GM12878 (cell line): Measurements from ENCODE around the gene SRC. TPM values are rescaled to one million over a fixed set of nuclear protein-coding genes. Genes with fewer than 3 reads are reported as not detected.

Experiments
- ATAC-seq: fragments of 200-7000 bp; cut with Tn5 transposase; 3 replicates; pipeline ENCODE4 v1.9.1; 2020; ENCODE audit warnings: mild to moderate bottlenecking, moderate library complexity
- Bru-seq: library from RNA; stranded (reverse); fragments of 400-500 nt; gene quantifications from one replicate; lab custom pipeline; 2021; lab: Mats Ljungman, UMichigan
- BruChase-seq, 2 experiments: library from RNA; stranded (reverse); fragments of 400-500 nt; gene quantifications; one replicate each; lab custom pipeline; 2021; lab: Mats Ljungman, UMichigan
- BruUV-seq: library from RNA; stranded (reverse); fragments of 400-500 nt; replicated peaks from 2 replicates; lab custom pipeline; 2021; lab: Mats Ljungman, UMichigan
- CTCF ChIA-PET: fragments of 300-600 bp; sonication (Branson Sonifier 250); formaldehyde crosslinking; extraction: SDS; loops from one replicate; lab custom pipeline; 2021; ENCODE audit warnings: inconsistent platforms; lab: Yijun Ruan, JAX
- POLR2A ChIA-PET: fragments of 350-600 bp; formaldehyde crosslinking; extraction: SDS; loops from one replicate; lab custom pipeline; 2021; ENCODE audit warnings: inconsistent platforms; lab: Charles Lee
- RAD21 ChIA-PET: fragments of 300-600 bp; sonication (Branson Sonifier 250); formaldehyde crosslinking; loops from one replicate; lab custom pipeline; 2023; ENCODE audit warnings: antibody characterized with exemption; ENCODE audit not compliant: unreplicated experiment; lab: Charles Lee
- SMC1A ChIA-PET: fragments of 300-600 bp; sonication (Branson Sonifier 250); formaldehyde crosslinking; loops from one replicate; lab custom pipeline; 2023; ENCODE audit not compliant: unreplicated experiment, uncharacterized antibody; lab: Charles Lee
- DNase-seq: peaks from one replicate; pipeline ENCODE4 v3.0.0-alpha.2; 2011; ENCODE audit warnings: low read depth, low spot score
- FAIRE-seq: peaks from 3 replicates; lab custom pipeline; 2011; peaks lifted over from hg19 to GRCh38; lab: Jason Lieb, UNC
- H2AFZ ChIP-seq: 2 replicates; pipeline ENCODE4 v1.6.0; 2011; ENCODE audit warnings: low read depth, low read length, control low read depth; ENCODE audit not compliant: control insufficient read depth
- H3K27ac ChIP-seq: 2 replicates; pipeline ENCODE4 v1.5.1; 2011; ENCODE audit warnings: control low read depth; ENCODE audit not compliant: control insufficient read depth, insufficient read depth
- H3K27me3 ChIP-seq, 2 experiments: replicated peaks in 1 of 2; 2 replicates each; pipeline versions ENCODE4 v1.6.0 to v1.6.1; 2011; ENCODE audit warnings: low read length in 1 of 2; ENCODE audit not compliant: control insufficient read depth in 2 of 2, insufficient read depth in 2 of 2
- H3K36me3 ChIP-seq, 2 experiments: 2 replicates each; pipeline ENCODE4 v1.5.1; 2011; ENCODE audit warnings: low read length in 1 of 2; ENCODE audit not compliant: control insufficient read depth in 2 of 2, insufficient read depth in 2 of 2
- H3K4me1 ChIP-seq: 2 replicates; pipeline ENCODE4 v1.6.1; 2011; ENCODE audit warnings: mild to moderate bottlenecking, low read length, moderate library complexity, mixed read lengths; ENCODE audit not compliant: control insufficient read depth, insufficient read depth
- H3K4me2 ChIP-seq: 2 replicates; pipeline ENCODE4 v1.6.0; 2011; ENCODE audit warnings: control low read depth; ENCODE audit not compliant: control insufficient read depth, insufficient read depth
- H3K4me3 ChIP-seq: fragments of 200-600 bp; sonication (generic); 2 replicates; pipeline ENCODE4 v1.5.1; 2016
- H3K79me2 ChIP-seq: 2 replicates; pipeline ENCODE4 v1.6.0; 2011; ENCODE audit warnings: low read length; ENCODE audit not compliant: control insufficient read depth, insufficient read depth
- H3K9ac ChIP-seq: 2 replicates; pipeline ENCODE4 v1.8.0; 2011; ENCODE audit warnings: low read length, control low read depth, mixed read lengths; ENCODE audit not compliant: control insufficient read depth, insufficient read depth
- H3K9me3 ChIP-seq: replicated peaks from 3 replicates; pipeline ENCODE4 v1.5.1; 2011; ENCODE audit warnings: mild to moderate bottlenecking, low read length; ENCODE audit not compliant: control insufficient read depth, insufficient read depth
- H4K20me1 ChIP-seq: 2 replicates; pipeline ENCODE4 v1.6.0; 2011; ENCODE audit not compliant: control insufficient read depth, insufficient read depth
- BMI1 ChIP-seq: fragments of 450-650 bp; IDR thresholded peaks from 2 replicates; pipeline ENCODE4 v1.6.1; 2016; ENCODE audit warnings: mild to moderate bottlenecking, moderate library complexity, borderline replicate concordance
- CREM ChIP-seq: IDR thresholded peaks from 2 replicates; pipeline ENCODE4 v1.6.1; 2014; ENCODE audit warnings: antibody characterized with exemption, low read depth
- EED ChIP-seq: sonication (generic); IDR thresholded peaks from 2 replicates; pipeline ENCODE4 v1.6.1; 2016; ENCODE audit warnings: antibody characterized with exemption, low read depth
- EGR1 ChIP-seq, 2 experiments: IDR thresholded peaks; 1 replicate in 1 of 2; 2 replicates in 1 of 2; pipeline ENCODE4 v1.6.1; 2011 to 2012; ENCODE audit warnings: low read depth in 2 of 2, low read length in 2 of 2, borderline replicate concordance in 1 of 2, mild to moderate bottlenecking in 1 of 2, moderate library complexity in 1 of 2
- JUND ChIP-seq: IDR thresholded peaks from 2 replicates; pipeline ENCODE4 v1.6.1; 2012; ENCODE audit warnings: low read depth, mild to moderate bottlenecking, low read length, improper control_type of control experiment, moderate library complexity
- RFX5 ChIP-seq: IDR thresholded peaks from 2 replicates; pipeline ENCODE4 v1.6.1; 2011; ENCODE audit warnings: low read depth, low read length, improper control_type of control experiment
- SMARCA5 ChIP-seq: fragments of 450-650 bp; IDR thresholded peaks from 2 replicates; pipeline ENCODE4 v1.6.1; 2017; ENCODE audit warnings: mild to moderate bottlenecking
- TAF1 ChIP-seq: IDR thresholded peaks from 2 replicates; pipeline ENCODE4 v1.6.1; 2011; ENCODE audit warnings: mild to moderate bottlenecking, low read depth, low read length, borderline replicate concordance
- ZNF217 ChIP-seq: fragments of 450-650 bp; IDR thresholded peaks from 2 replicates; pipeline ENCODE4 v1.6.1; 2017; ENCODE audit warnings: antibody characterized with exemption, mild to moderate bottlenecking
- WGBS: methylation state at CpG from one replicate; pipeline ENCODE4 v1.1.6; 2016; ENCODE audit warnings: low lambda C conversion rate; ENCODE audit not compliant: insufficient replicate concordance, insufficient coverage; ENCODE audit errors: missing lambda C conversion rate; 5-methylcytosine and 5-hydroxymethylcytosine counted together
- in situ Hi-C: fragments of 300-500 bp; cut with MboI; formaldehyde crosslinking; loops from 9 replicates; pipeline ENCODE4 v1.14.3; 2018; ENCODE audit warnings: mixed read lengths
- intact Hi-C: fragments of 100-400 bp; cut with micrococcal nuclease; formaldehyde crosslinking; loops from one replicate; pipeline ENCODE4 v1.14.2; 2022; ENCODE audit not compliant: unreplicated experiment
- long read RNA-seq, 2 experiments: library from polyadenylated mRNA; unstranded; transcript quantifications; one replicate each; pipeline ENCODE4 v2.0.0, GENCODE V29; 2019 to 2020
- polyA minus RNA-seq, 3 experiments: library from RNA; depleted of rRNA, polyadenylated mRNA; stranded (reverse); fragments of >200 nt; gene quantifications; 2 replicates each; pipeline ENCODE4 v1.2.3, GENCODE V29; 2011
- polyA plus RNA-seq, 11 experiments: library from polyadenylated mRNA; depleted of rRNA in 4 of 11; unstranded in 6 of 11; stranded (reverse) in 5 of 11; fragments of >200 nt; fragmentation: Nextera tagmentation in 4 of 11; fragmentation: Illumina TruSeq in 1 of 11; extraction: Ambion mirVana in 4 of 11; extraction: Trizol in 1 of 11; gene quantifications; 1 replicate in 1 of 11; 2 replicates in 10 of 11; pipeline versions ENCODE4 v1.2.1 to v1.2.3, GENCODE V29; 2011 to 2016; ENCODE audit warnings: inconsistent platforms in 2 of 11, missing spikeins in 2 of 11, low read depth in 1 of 11
- total RNA-seq, 4 experiments: library from RNA; depleted of rRNA in 3 of 4; stranded (reverse); fragments of >200 nt in 3 of 4; fragmentation: Illumina TruSeq in 1 of 4; extraction: Trizol in 1 of 4; gene quantifications; 2 replicates each; pipeline versions ENCODE4 v1.2.1 to v1.2.3, GENCODE V29; 2013 to 2021
- TF ChIP-seq, protein P1 (sequence below): IDR thresholded peaks from 2 replicates; pipeline ENCODE4 v1.6.1; 2012; ENCODE audit warnings: low read depth, low read length, improper control_type of control experiment
- TF ChIP-seq, protein P2 (sequence below): fragments of 450-650 bp; formaldehyde crosslinking; IDR thresholded peaks from 2 replicates; pipeline ENCODE4 v1.4.0; 2022; ENCODE audit warnings: mild to moderate bottlenecking, moderate library complexity

Gene SRC
- 118 and 148 TPM in 2 replicates for total RNA-seq (2013; cell fraction: nucleolus; rRNA removed)
- 22.1 and 27.4 TPM in 2 replicates for total RNA-seq (2014; rRNA removed)
- total RNA-seq (2014; rRNA removed; fragmentation: Illumina TruSeq; extraction: Trizol), result 19.3 and 20.0 TPM in 2 replicates
- total RNA-seq (2021), result 63.5 and 71.3 TPM in 2 replicates
- 15.0 TPM for polyA plus RNA-seq (2011; ENCODE audit: low read depth)
- polyA plus RNA-seq (2011; rRNA removed), result 18.4 and 32.0 TPM in 2 replicates
- 41.3 and 47.7 TPM in 2 replicates for polyA plus RNA-seq (2011; cell fraction: cytosol; rRNA removed)
- 185 and 196 TPM in 2 replicates for polyA plus RNA-seq (2011; cell fraction: nucleus; rRNA removed)
- polyA plus RNA-seq (2012), result 25.3 and 26.0 TPM in 2 replicates
- 20.3 and 33.1 TPM in 2 replicates for polyA plus RNA-seq (2014; fragmentation: Illumina TruSeq; extraction: Trizol)
- under 1 TPM; 0.60 to 0.85 TPM for polyA plus RNA-seq (2014; fragmentation: Nextera tagmentation; extraction: Ambion mirVana)
- 47.1 and 61.4 TPM in 2 replicates for polyA plus RNA-seq (2014; rRNA removed)
- polyA plus RNA-seq (2016; fragmentation: Nextera tagmentation; extraction: Ambion mirVana), result 10 to 100 TPM; 26.9 TPM
- 41.8 and 64.6 TPM in 2 replicates for polyA minus RNA-seq (2011; rRNA and poly(A)+ RNA removed)
- polyA minus RNA-seq (2011; cell fraction: cytosol; rRNA and poly(A)+ RNA removed), result 22.9 and 30.8 TPM in 2 replicates
- polyA minus RNA-seq (2011; cell fraction: nucleus; rRNA and poly(A)+ RNA removed), result 42.9 and 73.0 TPM in 2 replicates
- Bru-seq, nascent RNA, result percentile 85 among the genes with signal in this experiment
- BruChase-seq, experiment 1, labeled RNA remaining after a 6-hour chase, result percentile 92 among the genes with signal in this experiment
- BruChase-seq, experiment 2, labeled RNA remaining after a 2-hour chase, result percentile 89 among the genes with signal in this experiment
- long read RNA-seq, experiment 1, full-length matches to known transcripts, result 4 of 11 reads
- long read RNA-seq, experiment 1, partial matches to known transcripts, result 1 of 11 reads
- long read RNA-seq, experiment 1, other reads (novel, unspliced or antisense), result 6 of 11 reads
- long read RNA-seq, experiment 2, partial matches to known transcripts, result 0 of 1 reads
- long read RNA-seq, experiment 2, other reads (novel, unspliced or antisense), result 1 of 1 reads

DNA sequence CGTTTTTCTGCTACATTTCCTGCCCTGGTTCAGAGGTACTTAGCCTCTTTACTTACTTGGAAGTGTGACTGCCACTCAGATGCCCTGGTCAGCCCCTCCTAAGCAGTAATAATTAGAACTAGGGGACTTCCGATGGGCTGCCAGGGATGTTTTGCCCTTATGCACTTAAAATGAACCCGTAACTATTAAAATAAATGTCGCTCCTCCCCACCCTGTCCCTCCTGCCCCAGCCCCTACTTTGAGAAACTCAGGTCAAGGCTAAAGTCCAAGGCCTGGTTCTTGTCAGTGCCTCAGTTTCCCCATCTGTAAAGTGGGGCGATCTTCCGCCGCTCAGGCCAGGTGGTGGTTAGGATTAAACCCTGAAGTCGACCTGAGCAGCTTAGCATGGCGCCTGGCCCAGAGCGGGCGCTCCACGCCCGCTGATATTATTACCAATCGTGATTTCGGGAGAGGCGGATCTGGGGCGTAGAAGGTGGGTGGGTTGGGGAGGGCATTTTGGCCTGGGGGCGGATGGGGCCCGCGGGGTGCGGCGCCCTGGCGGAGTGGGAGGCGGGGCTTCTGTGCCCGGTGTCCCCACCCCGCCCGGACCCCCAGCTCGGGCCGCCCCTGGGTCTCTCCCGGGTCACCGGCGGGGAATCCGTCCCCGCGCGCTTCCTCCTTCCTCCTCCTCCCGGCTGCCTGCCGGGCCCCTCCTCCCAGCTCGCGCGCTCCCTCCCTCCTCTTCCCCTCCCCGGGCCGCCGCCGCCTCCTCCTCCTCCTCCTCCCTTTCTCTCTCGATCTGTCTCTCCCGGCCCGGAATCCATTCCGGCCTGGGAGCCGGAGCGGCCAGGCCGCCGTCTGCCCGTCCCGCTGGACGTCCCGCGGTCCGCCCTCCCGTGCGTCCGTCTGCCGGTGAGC lies at the start of gene SRC:
TSS of gene SRC (plus strand) at position 802 of the 897 bp plus-strand sequence. CDS start 38,014 bp downstream, outside the sequence.
- Histone ChIP-seq H3K9me3 (no peaks in the 10 kb centered on the region; the same call in 2 of the 3 replicates), H4K20me1 (no peaks in the 10 kb centered on the region; the same call in 1 of the 2 replicates), H3K9ac (peak within 1 kb of the TSS; percentile 79), H3K27me3 (no peaks in the 10 kb centered on the region), H3K36me3 (peaks cover 3 to 7% of the 10 kb centered on the region in 2 experiments; a peak in 1 of 4 replicates), H3K79me2 (peaks cover 62% of the 10 kb centered on the region), H3K4me3 (peak within 1 kb of the TSS; percentile 87), H2AFZ (peak within 1 kb of the TSS; percentile 63), H3K4me1 (peaks cover 29% of the 10 kb centered on the region), H3K27ac (peak within 1 kb of the TSS; percentile 90), H3K4me2 (peak within 1 kb of the TSS; percentile 96)
- DNase-seq, result no peak
- ChIA-PET SMC1A (interaction anchor here (1.6 to 2.7 kb wide), 6 partner anchors 19 to 76 kb away, joined by 5 to 19 read pairs (median 8); partner anchors contain the start of gene MANBAL), POLR2A (interaction anchor here (0.6 to 2.7 kb wide), 8 partner anchors 9 to 68 kb away, joined by 3 to 9 read pairs (median 8); no protein-coding TSS in a partner anchor), RAD21 (interaction anchor here (0.6 to 6.6 kb wide), 12 partner anchors 10 to 212 kb away, joined by 3 to 38 read pairs (median 4); partner anchors contain the start of gene MANBAL), CTCF (interaction anchor here (1.8 to 3.0 kb wide), 4 partner anchors 10 to 150 kb away, joined by 5 to 13 read pairs (median 8); no protein-coding TSS in a partner anchor)
- peak; percentile 54 for ATAC-seq
- FAIRE-seq, result no peak
- in situ Hi-C loops, result no loop called here
- intact Hi-C loops, result loop anchor here (1.0 to 2.0 kb wide), 3 partner anchors 37 to 69 kb away; no protein-coding TSS in a partner anchor
- BruUV-seq, result TSS peak; percentile 89
- WGBS, result under 1% methylated on average over 17 of the region's 63 CpGs
- TF ChIP-seq JUND (no peak), RFX5 (no peak), CREM (no peak), ZNF217 (0 out of 2 replicates have a peak, but pooled peaks have one; percentile 37), EED (peak; percentile 54; the same call in 1 of the 2 replicates), TAF1 (0 out of 2 replicates have a peak, but pooled peaks have one; percentile 40), EGR1 (IDR thresholded peaks at IDR 0.05; ENCODE audit: borderline replicate concordance in 1 of 2, low read depth in 2 of 2, low read length in 2 of 2) (peak in 1 of 2 experiments; percentile 62; a peak in 1 of 3 replicates), SMARCA5 (peak; percentile 54; the same call in 1 of the 2 replicates), BMI1 (no peak)
- TF ChIP-seq, protein P1, sequence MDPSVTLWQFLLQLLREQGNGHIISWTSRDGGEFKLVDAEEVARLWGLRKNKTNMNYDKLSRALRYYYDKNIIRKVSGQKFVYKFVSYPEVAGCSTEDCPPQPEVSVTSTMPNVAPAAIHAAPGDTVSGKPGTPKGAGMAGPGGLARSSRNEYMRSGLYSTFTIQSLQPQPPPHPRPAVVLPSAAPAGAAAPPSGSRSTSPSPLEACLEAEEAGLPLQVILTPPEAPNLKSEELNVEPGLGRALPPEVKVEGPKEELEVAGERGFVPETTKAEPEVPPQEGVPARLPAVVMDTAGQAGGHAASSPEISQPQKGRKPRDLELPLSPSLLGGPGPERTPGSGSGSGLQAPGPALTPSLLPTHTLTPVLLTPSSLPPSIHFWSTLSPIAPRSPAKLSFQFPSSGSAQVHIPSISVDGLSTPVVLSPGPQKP, result no peak
- TF ChIP-seq, protein P2, sequence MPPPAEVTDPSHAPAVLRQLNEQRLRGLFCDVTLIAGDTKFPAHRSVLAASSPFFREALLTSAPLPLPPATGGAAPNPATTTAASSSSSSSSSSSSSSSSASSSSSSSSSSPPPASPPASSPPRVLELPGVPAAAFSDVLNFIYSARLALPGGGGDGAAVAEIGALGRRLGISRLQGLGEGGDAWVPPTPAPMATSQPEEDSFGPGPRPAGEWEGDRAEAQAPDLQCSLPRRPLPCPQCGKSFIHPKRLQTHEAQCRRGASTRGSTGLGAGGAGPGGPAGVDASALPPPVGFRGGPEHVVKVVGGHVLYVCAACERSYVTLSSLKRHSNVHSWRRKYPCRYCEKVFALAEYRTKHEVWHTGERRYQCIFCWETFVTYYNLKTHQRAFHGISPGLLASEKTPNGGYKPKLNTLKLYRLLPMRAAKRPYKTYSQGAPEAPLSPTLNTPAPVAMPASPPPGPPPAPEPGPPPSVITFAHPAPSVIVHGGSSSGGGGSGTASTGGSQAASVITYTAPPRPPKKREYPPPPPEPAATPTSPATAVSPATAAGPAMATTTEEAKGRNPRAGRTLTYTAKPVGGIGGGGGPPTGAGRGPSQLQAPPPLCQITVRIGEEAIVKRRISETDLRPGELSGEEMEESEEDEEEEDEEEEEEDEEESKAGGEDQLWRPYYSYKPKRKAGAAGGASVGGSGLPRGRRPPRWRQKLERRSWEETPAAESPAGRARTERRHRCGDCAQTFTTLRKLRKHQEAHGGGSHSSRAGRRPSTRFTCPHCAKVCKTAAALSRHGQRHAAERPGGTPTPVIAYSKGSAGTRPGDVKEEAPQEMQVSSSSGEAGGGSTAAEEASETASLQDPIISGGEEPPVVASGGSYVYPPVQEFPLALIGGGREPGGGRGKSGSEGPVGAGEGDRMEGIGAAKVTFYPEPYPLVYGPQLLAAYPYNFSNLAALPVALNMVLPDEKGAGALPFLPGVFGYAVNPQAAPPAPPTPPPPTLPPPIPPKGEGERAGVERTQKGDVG (CRISPR knock-in tag), result no peak
